GM19239 (cell line): Measurements from ENCODE around the gene ETS1.

Experiments used
- DNase-seq: peaks from one replicate; pipeline ENCODE4 v3.0.0; 2011; ENCODE audit warnings: low spot score; ENCODE audit not compliant: insufficient read length
- FAIRE-seq: peaks from 2 replicates; lab custom pipeline; 2011; peaks lifted over from hg19 to GRCh38; lab: Jason Lieb, UNC

ETS1 gene

GRCh38 chr11:128522943-128523518 lies 64.3 kb downstream of the ETS1 start:
- peak; percentile 84 for FAIRE-seq
- no peak for DNase-seq

- FAIRE-seq (peak; percentile 93), DNase-seq (peak; percentile 73)
Measured at GRCh38 chr11:128522055-128522942, 65.1 kb downstream of the ETS1 start.

GRCh38 chr11:128521682-128522054 lies 65.7 kb downstream of the ETS1 start:
- peak; percentile 66 for FAIRE-seq

GRCh38 chr11:128520888-128521681 lies 66.3 kb downstream of the ETS1 start:
- DNase-seq (no peak), FAIRE-seq (peak; percentile 86)

More at GRCh38 chr11:128521682-128522054, 65.7 kb downstream of the ETS1 start:
- no peak for DNase-seq

- no peak for DNase-seq
- no peak for FAIRE-seq
Measured at GRCh38 chr11:128520206-128520887, 67.0 kb downstream of the ETS1 start.

GRCh38 chr11:128519338-128519737 lies 68.0 kb downstream of the ETS1 start:
- FAIRE-seq (peak; percentile 98), DNase-seq (no peak)

- peak; percentile 58 for FAIRE-seq
Measured at GRCh38 chr11:128518493-128519207, 68.7 kb downstream of the ETS1 start.

GRCh38 chr11:128517451-128518230 lies 69.7 kb downstream of the ETS1 start:
- FAIRE-seq (peak; percentile 74), DNase-seq (no peak)

More at GRCh38 chr11:128518493-128519207, 68.7 kb downstream of the ETS1 start:
- DNase-seq, result no peak

GRCh38 chr11:128516886-128517285 lies 70.5 kb downstream of the ETS1 start:
- FAIRE-seq, result peak; percentile 51
- DNase-seq, result no peak

GRCh38 chr11:128515826-128516778 lies 71.3 kb downstream of the ETS1 start:
- FAIRE-seq (no peak), DNase-seq (no peak)

GRCh38 chr11:128515086-128515485 lies 72.3 kb downstream of the ETS1 start:
- FAIRE-seq (no peak), DNase-seq (no peak)

GRCh38 chr11:128513915-128514681 lies 73.3 kb downstream of the ETS1 start:
- no peak for DNase-seq
- peak; percentile 64 for FAIRE-seq

- DNase-seq (no peak), FAIRE-seq (no peak)
Measured at GRCh38 chr11:128512474-128512996, 74.8 kb downstream of the ETS1 start.

- no peak for FAIRE-seq
- no peak for DNase-seq
Measured at GRCh38 chr11:128511712-128512111, 75.6 kb downstream of the ETS1 start.

GRCh38 chr11:128509621-128510389 lies 77.6 kb downstream of the ETS1 start:
- FAIRE-seq (peak; percentile 44), DNase-seq (no peak)
